ENCODE measurements around the gene DHRS13. TPM values are rescaled to one million over a fixed set of nuclear protein-coding genes. Genes with fewer than 3 reads are reported as not detected.
"Not testable (repeated sequence)": the region's sequence is repeated elsewhere in the genome, so short reads cannot be mapped to it uniquely, and the experiment has no call there.

The DHRS13 gene
- total RNA-seq, 1 donor from 2014 or later, result 16.5 TPM

GRCh38 chr17:28854457-28855335 is 48.2 kb downstream of the DHRS13 start, which contains the start of gene ERAL1:
ERAL1 (plus strand) TSS chr17:28855016; CDS start chr17:28855035, 19 bp downstream.
- DNase-seq (ENCODE audit: low spot score in 2 of 2), result peak; percentile 41 to 89

GRCh38 chr17:28853295-28853694 is 49.6 kb downstream of the DHRS13 start:
- no peak for DNase-seq (ENCODE audit: low spot score in 2 of 2)
- no peak for TF ChIP-seq CTCF (IDR thresholded peaks at IDR 0.05)
- Histone ChIP-seq H3K27ac (no peak overlapping the region), H3K27me3 (no peaks in the 10 kb centered on the region), H3K4me3 (no peak overlapping the region), H3K9me3 (no peaks in the 10 kb centered on the region), H3K36me3 (peaks cover 11 to 17% of the 10 kb centered on the region in 2 donors), H3K4me1 (peaks cover 6% of the 10 kb centered on the region in 2 donors)
- intact Hi-C loops (cut with DNase I), result no loop called here

More at GRCh38 chr17:28854457-28855335, 48.2 kb downstream of the DHRS13 start, which contains the start of gene ERAL1:
- peak within 1 kb of the TSS; percentile 77 to 85 for H3K4me3 ChIP-seq
- no peaks in the 10 kb centered on the region for H3K9me3 ChIP-seq
- no peaks in the 10 kb centered on the region for H3K27me3 ChIP-seq
- H3K27ac ChIP-seq, result peak within 1 kb of the TSS; percentile 78 to 79
- intact Hi-C loops (cut with DNase I), result loop anchor here (1.0 to 2.0 kb wide), 3 partner anchors 42 to 91 kb away; partner anchors contain the start of gene FLOT2
- TF ChIP-seq CTCF (IDR thresholded peaks at IDR 0.05), result peak in 1 of 3 experiments; percentile 8
- H3K36me3 ChIP-seq, result peaks cover 25 to 31% of the 10 kb centered on the region in 2 donors
- peaks cover 6% of the 10 kb centered on the region in 2 donors for H3K4me1 ChIP-seq

GRCh38 chr17:28849281-28849680 is 53.6 kb downstream of the DHRS13 start:
- Histone ChIP-seq H3K36me3 (no peaks in the 10 kb centered on the region), H3K27me3 (no peaks in the 10 kb centered on the region), H3K9me3 (no peaks in the 10 kb centered on the region), H3K27ac (no peak overlapping the region), H3K4me1 (no peaks in the 10 kb centered on the region), H3K4me3 (no peak overlapping the region)
- no peak for TF ChIP-seq CTCF (IDR thresholded peaks at IDR 0.05)
- intact Hi-C loops (cut with DNase I), result no loop called here
- no peak for DNase-seq (ENCODE audit: low spot score in 2 of 2)

- H3K4me1 ChIP-seq; DNase-seq (ENCODE audit: low spot score in 2 of 2); H3K4me3 ChIP-seq; H3K27ac ChIP-seq; H3K27me3 ChIP-seq; H3K9me3 ChIP-seq; intact Hi-C loops (cut with DNase I); H3K36me3 ChIP-seq: not testable (repeated sequence)
- TF ChIP-seq CTCF (IDR thresholded peaks at IDR 0.05), result peak; percentile 7 to 29 (median 17)
Observed at GRCh38 chr17:28848667-28849066, 54.2 kb downstream of the DHRS13 start.

Other genes with a start within 250 kb of the DHRS13 start
- 51.9 TPM for gene SDF2, start 241.2 kb downstream of the DHRS13 start, total RNA-seq
- gene SUPT6H, start 240.9 kb downstream of the DHRS13 start, total RNA-seq, result 43.7 TPM
- gene PROCA1, start 191.2 kb downstream of the DHRS13 start, total RNA-seq, result 1.6 TPM
- gene RAB34, start 185.2 kb downstream of the DHRS13 start, total RNA-seq, result 172 TPM
- 491 TPM for gene RPL23A, start 183.1 kb downstream of the DHRS13 start, total RNA-seq
- not detected for gene TLCD1, start 176.8 kb downstream of the DHRS13 start, total RNA-seq
- gene NEK8, start 174.3 kb downstream of the DHRS13 start, total RNA-seq, result 3.2 TPM
- 53.2 TPM for gene TRAF4, start 159.1 kb downstream of the DHRS13 start, total RNA-seq
- 30.7 TPM for gene FAM222B, start 60.3 kb downstream of the DHRS13 start, total RNA-seq
- gene ERAL1, start 48.1 kb downstream of the DHRS13 start, total RNA-seq, result 5.7 TPM
- 72.4 TPM for gene FLOT2, start 5.3 kb downstream of the DHRS13 start, total RNA-seq
- gene PHF12, start 48.4 kb upstream of the DHRS13 start, total RNA-seq, result 35.0 TPM
- gene SEZ6, start 103.0 kb upstream of the DHRS13 start, total RNA-seq, result not detected
- gene PIPOX, start 140.1 kb upstream of the DHRS13 start, total RNA-seq, result not detected